ENCODE results near the gene UQCR11. TPM values are rescaled to one million over a fixed set of nuclear protein-coding genes. Genes with fewer than 3 reads are reported as not detected.

UQCR11 gene
- total and polyA plus RNA-seq, 2 of the 8 experiments (the other 6 are each of a cell fraction or from before 2014, with no cell fraction given), result 162 to 171 TPM

GRCh38 chr19:1645299-1645698 is 40.0 kb upstream of the UQCR11 start (continued):
- TF ChIP-seq ATF2 (IDR thresholded peaks at IDR 0.05; ENCODE audit: low read length), result no peak
